Smooth muscle cell (in vitro differentiated cells): ENCODE measurements around the gene POMT2. TPM values are rescaled to one million over a fixed set of nuclear protein-coding genes. Genes with fewer than 3 reads are reported as not detected.

Experiments
- DNase-seq: peaks from one replicate; lab custom pipeline; 2025; ENCODE audit not compliant: unreplicated experiment; lab: John Stamatoyannopoulos, UW
- H2AFZ ChIP-seq: fragments of 200-600 bp; sonication (generic); 2 replicates; pipeline ENCODE4 v1.6.0; 2016; ENCODE audit warnings: antibody characterized with exemption, low read depth, mild to moderate bottlenecking
- H3F3A ChIP-seq: fragments of 200-600 bp; sonication (generic); 2 replicates; pipeline ENCODE4 v1.6.0; 2017; ENCODE audit warnings: antibody characterized with exemption, low read depth
- H3K27ac ChIP-seq: fragments of 200-600 bp; sonication (generic); 2 replicates; pipeline ENCODE4 v1.5.1; 2016; ENCODE audit warnings: low read depth, mild to moderate bottlenecking
- H3K27me3 ChIP-seq: fragments of 200-600 bp; sonication (generic); 2 replicates; pipeline ENCODE4 v1.6.1; 2016; ENCODE audit warnings: low read depth, mild to moderate bottlenecking
- H3K36me3 ChIP-seq: fragments of 200-600 bp; sonication (generic); 2 replicates; pipeline ENCODE4 v1.5.1; 2016; ENCODE audit warnings: low read depth
- H3K4me1 ChIP-seq: fragments of 200-600 bp; sonication (generic); 2 replicates; pipeline ENCODE4 v1.5.1; 2016; ENCODE audit warnings: low read depth
- H3K4me2 ChIP-seq: fragments of 200-600 bp; sonication (generic); 2 replicates; pipeline ENCODE4 v1.6.0; 2016; ENCODE audit warnings: mild to moderate bottlenecking
- H3K4me3 ChIP-seq: fragments of 200-600 bp; sonication (generic); 2 replicates; pipeline ENCODE4 v1.5.1; 2016; ENCODE audit warnings: mild to moderate bottlenecking
- H3K79me2 ChIP-seq: fragments of 200-600 bp; sonication (generic); 2 replicates; pipeline ENCODE4 v1.6.0; 2016; ENCODE audit warnings: low read depth, mild to moderate bottlenecking
- H3K9ac ChIP-seq: fragments of 200-600 bp; sonication (generic); 2 replicates; pipeline ENCODE4 v1.6.0; 2016; ENCODE audit warnings: low read depth
- H3K9me3 ChIP-seq: fragments of 200-600 bp; sonication (generic); replicated peaks from 2 replicates; pipeline ENCODE4 v1.5.1; 2016; ENCODE audit warnings: low read depth
- H4K20me1 ChIP-seq: fragments of 200-600 bp; sonication (generic); 2 replicates; pipeline ENCODE4 v1.6.0; 2016; ENCODE audit warnings: low read depth
- WGBS: methylation state at CpG from one replicate; pipeline ENCODE4 v1.1.7; 2016; ENCODE audit warnings: low lambda C conversion rate; 5-methylcytosine and 5-hydroxymethylcytosine counted together
- polyA plus RNA-seq: library from polyadenylated mRNA; unstranded; fragments of >200 nt; fragmentation: Nextera tagmentation; extraction: Ambion mirVana; gene quantifications from 2 replicates; pipeline ENCODE4 v1.2.1, GENCODE V29; 2016
- total RNA-seq: library from RNA; depleted of rRNA; stranded (reverse); fragments of >200 nt; gene quantifications from 2 replicates; pipeline ENCODE4 v1.2.3, GENCODE V29; 2014
- TF ChIP-seq, protein P1 (sequence below): fragments of 200-600 bp; sonication (generic); IDR thresholded peaks from 2 replicates; pipeline ENCODE4 v1.5.1; 2017; ENCODE audit warnings: borderline replicate concordance, mild to moderate bottlenecking, antibody characterized with exemption; ENCODE audit not compliant: insufficient read depth, poor library complexity, severe bottlenecking

The POMT2 gene
- total and polyA plus RNA-seq, 2 experiments from 2014 or later = 15.9 to 39.8 TPM

GRCh38 chr14:77253333-77254190 lies 67.1 kb downstream of the POMT2 start:
- WGBS = 90% methylated on average over 20 of the region's 20 CpGs
- H3K79me2 ChIP-seq = no peaks in the 10 kb centered on the region
- TF ChIP-seq, protein P1, sequence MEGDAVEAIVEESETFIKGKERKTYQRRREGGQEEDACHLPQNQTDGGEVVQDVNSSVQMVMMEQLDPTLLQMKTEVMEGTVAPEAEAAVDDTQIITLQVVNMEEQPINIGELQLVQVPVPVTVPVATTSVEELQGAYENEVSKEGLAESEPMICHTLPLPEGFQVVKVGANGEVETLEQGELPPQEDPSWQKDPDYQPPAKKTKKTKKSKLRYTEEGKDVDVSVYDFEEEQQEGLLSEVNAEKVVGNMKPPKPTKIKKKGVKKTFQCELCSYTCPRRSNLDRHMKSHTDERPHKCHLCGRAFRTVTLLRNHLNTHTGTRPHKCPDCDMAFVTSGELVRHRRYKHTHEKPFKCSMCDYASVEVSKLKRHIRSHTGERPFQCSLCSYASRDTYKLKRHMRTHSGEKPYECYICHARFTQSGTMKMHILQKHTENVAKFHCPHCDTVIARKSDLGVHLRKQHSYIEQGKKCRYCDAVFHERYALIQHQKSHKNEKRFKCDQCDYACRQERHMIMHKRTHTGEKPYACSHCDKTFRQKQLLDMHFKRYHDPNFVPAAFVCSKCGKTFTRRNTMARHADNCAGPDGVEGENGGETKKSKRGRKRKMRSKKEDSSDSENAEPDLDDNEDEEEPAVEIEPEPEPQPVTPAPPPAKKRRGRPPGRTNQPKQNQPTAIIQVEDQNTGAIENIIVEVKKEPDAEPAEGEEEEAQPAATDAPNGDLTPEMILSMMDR = no peak
- DNase-seq = no peak
- H3K36me3 ChIP-seq = no peaks in the 10 kb centered on the region
- H3K4me3 ChIP-seq = no peak overlapping the region
- no peaks in the 10 kb centered on the region for H3K4me1 ChIP-seq
- H2AFZ ChIP-seq = no peak overlapping the region
- H3F3A ChIP-seq = no peaks in the 10 kb centered on the region
- no peaks in the 10 kb centered on the region for H3K9me3 ChIP-seq
- H4K20me1 ChIP-seq = no peaks in the 10 kb centered on the region
- no peak overlapping the region for H3K4me2 ChIP-seq
- no peak overlapping the region for H3K9ac ChIP-seq
- H3K27me3 ChIP-seq = no peaks in the 10 kb centered on the region
- H3K27ac ChIP-seq = no peak overlapping the region

DNA sequence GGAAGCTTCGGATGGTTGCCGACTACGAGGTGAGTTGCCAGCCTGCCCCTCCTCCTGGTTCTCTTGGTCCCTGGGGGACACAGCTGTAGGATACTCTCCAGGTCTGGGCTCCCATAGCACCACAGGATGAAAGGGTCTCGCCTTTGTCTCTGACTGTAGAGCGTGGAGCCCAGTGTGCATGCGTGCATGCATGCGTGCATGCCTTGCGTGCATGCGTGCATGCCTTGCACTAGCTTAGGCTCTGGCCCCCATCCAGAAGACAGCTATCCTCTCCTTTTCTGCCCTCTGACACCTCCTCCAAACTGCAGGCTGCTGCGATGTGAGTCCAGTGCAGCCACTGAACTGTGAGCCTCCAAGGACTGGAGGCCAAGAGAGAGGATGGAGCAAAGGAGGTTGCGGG lies 68.8 kb downstream of the POMT2 start:
- TF ChIP-seq, protein P1 = no peak
- Histone ChIP-seq H3K9me3 (no peaks in the 10 kb centered on the region), H3K36me3 (no peaks in the 10 kb centered on the region), H3K27ac (no peak overlapping the region), H3F3A (no peaks in the 10 kb centered on the region), H3K79me2 (no peaks in the 10 kb centered on the region), H4K20me1 (no peaks in the 10 kb centered on the region), H3K27me3 (no peaks in the 10 kb centered on the region), H3K4me1 (no peaks in the 10 kb centered on the region), H3K9ac (no peak overlapping the region), H2AFZ (no peak overlapping the region), H3K4me2 (no peak overlapping the region), H3K4me3 (no peak overlapping the region)
- no peak for DNase-seq
- 98% methylated on average over 11 of the region's 11 CpGs for WGBS

GRCh38 chr14:77250927-77251326 lies 69.8 kb downstream of the POMT2 start:
- no peak overlapping the region for H3K27ac ChIP-seq
- H2AFZ ChIP-seq = no peak overlapping the region
- H3K4me3 ChIP-seq = no peak overlapping the region
- TF ChIP-seq, protein P1 = no peak
- no peaks in the 10 kb centered on the region for H3K36me3 ChIP-seq
- no peaks in the 10 kb centered on the region for H3K27me3 ChIP-seq
- no peaks in the 10 kb centered on the region for H3K9me3 ChIP-seq
- no peaks in the 10 kb centered on the region for H3F3A ChIP-seq
- H3K4me1 ChIP-seq = no peaks in the 10 kb centered on the region
- H3K4me2 ChIP-seq = no peak overlapping the region
- H3K79me2 ChIP-seq = no peaks in the 10 kb centered on the region
- H4K20me1 ChIP-seq = no peaks in the 10 kb centered on the region
- DNase-seq = no peak
- 97% methylated on average over 6 of the region's 6 CpGs for WGBS
- H3K9ac ChIP-seq = no peak overlapping the region

GRCh38 chr14:77249286-77249685 lies 71.4 kb downstream of the POMT2 start:
- no peaks in the 10 kb centered on the region for H3K4me1 ChIP-seq
- H3K9me3 ChIP-seq = no peaks in the 10 kb centered on the region
- 93% methylated on average over 7 of the region's 7 CpGs for WGBS
- DNase-seq = no peak
- no peak overlapping the region for H3K9ac ChIP-seq
- H2AFZ ChIP-seq = no peak overlapping the region
- TF ChIP-seq, protein P1 = no peak
- H3K4me2 ChIP-seq = no peak overlapping the region
- H3K79me2 ChIP-seq = no peaks in the 10 kb centered on the region
- H3K27me3 ChIP-seq = no peaks in the 10 kb centered on the region
- H3K36me3 ChIP-seq = no peaks in the 10 kb centered on the region
- H3K4me3 ChIP-seq = no peak overlapping the region
- no peaks in the 10 kb centered on the region for H4K20me1 ChIP-seq
- no peaks in the 10 kb centered on the region for H3F3A ChIP-seq
- no peak overlapping the region for H3K27ac ChIP-seq
